Hepatocyte (in vitro differentiated cells): Measurements from ENCODE around the gene EHMT2. TPM values are rescaled to one million over a fixed set of nuclear protein-coding genes. Genes with fewer than 3 reads are reported as not detected.
"Not testable (repeated sequence)": the region's sequence is repeated elsewhere in the genome, so short reads cannot be mapped to it uniquely, and the experiment has no call there.

Experiments
- DNase-seq: peaks from one replicate; pipeline ENCODE4 v3.0.0-alpha.2; 2016; ENCODE audit warnings: low spot score
- H2AFZ ChIP-seq: fragments of 200-600 bp; sonication (generic); 2 replicates; pipeline ENCODE4 v1.6.0; 2016; ENCODE audit warnings: antibody characterized with exemption, mild to moderate bottlenecking
- H3K27ac ChIP-seq: fragments of 200-600 bp; sonication (generic); 2 replicates; pipeline ENCODE4 v1.5.1; 2016; ENCODE audit warnings: mild to moderate bottlenecking
- H3K27me3 ChIP-seq: fragments of 200-600 bp; sonication (generic); 2 replicates; pipeline ENCODE4 v1.6.1; 2016
- H3K36me3 ChIP-seq: fragments of 200-600 bp; sonication (generic); replicated peaks from 2 replicates; pipeline ENCODE4 v1.5.1; 2016; ENCODE audit warnings: low read depth; ENCODE audit not compliant: insufficient read depth
- H3K4me1 ChIP-seq: fragments of 200-600 bp; sonication (generic); 2 replicates; pipeline ENCODE4 v1.5.1; 2016; ENCODE audit warnings: mild to moderate bottlenecking, moderate library complexity; ENCODE audit not compliant: insufficient read depth
- H3K4me2 ChIP-seq: fragments of 200-600 bp; sonication (generic); 2 replicates; pipeline ENCODE4 v1.6.0; 2016
- H3K4me3 ChIP-seq: fragments of 200-600 bp; sonication (generic); 2 replicates; pipeline ENCODE4 v1.5.1; 2016; ENCODE audit warnings: mild to moderate bottlenecking
- H3K79me2 ChIP-seq: fragments of 200-600 bp; sonication (generic); 2 replicates; pipeline ENCODE4 v1.6.0; 2017; ENCODE audit warnings: mild to moderate bottlenecking
- H3K9me2 ChIP-seq: fragments of 200-600 bp; sonication (generic); replicated peaks from 2 replicates; pipeline ENCODE4 v1.6.0; 2017; ENCODE audit warnings: mild to moderate bottlenecking; ENCODE audit not compliant: insufficient read depth
- H3K9me3 ChIP-seq: fragments of 200-600 bp; sonication (generic); 2 replicates; pipeline ENCODE4 v1.5.1; 2016; ENCODE audit warnings: low read depth, mild to moderate bottlenecking
- H4K20me1 ChIP-seq: fragments of 200-600 bp; sonication (generic); 2 replicates; pipeline ENCODE4 v1.6.0; 2016; ENCODE audit warnings: mild to moderate bottlenecking; ENCODE audit not compliant: insufficient read depth, poor library complexity, severe bottlenecking
- CTCF ChIP-seq: fragments of 200-600 bp; sonication (generic); IDR thresholded peaks from 2 replicates; pipeline ENCODE4 v1.5.1; 2016; ENCODE audit warnings: antibody characterized with exemption, mild to moderate bottlenecking; ENCODE audit not compliant: poor library complexity
- EZH2 ChIP-seq: fragments of 200-600 bp; sonication (generic); IDR thresholded peaks from 2 replicates; pipeline ENCODE4 v1.6.1; 2016; ENCODE audit warnings: antibody characterized with exemption, mild to moderate bottlenecking, borderline replicate concordance
- EZH2phosphoT487 ChIP-seq: fragments of 200-600 bp; sonication (generic); IDR thresholded peaks from one replicate; pipeline ENCODE4 v1.6.1; 2018; ENCODE audit warnings: antibody characterized with exemption, mild to moderate bottlenecking, low read depth, moderate library complexity; ENCODE audit not compliant: unreplicated experiment, severe bottlenecking
- WGBS: methylation state at CpG from one replicate; pipeline ENCODE4 v1.1.6; 2016; ENCODE audit warnings: low lambda C conversion rate; ENCODE audit errors: missing lambda C conversion rate; 5-methylcytosine and 5-hydroxymethylcytosine counted together
- polyA plus RNA-seq: library from polyadenylated mRNA; unstranded; fragments of >200 nt; fragmentation: Nextera tagmentation; extraction: Ambion mirVana; gene quantifications from 2 replicates; pipeline ENCODE4 v1.2.1, GENCODE V29; 2016
- total RNA-seq: library from RNA; depleted of rRNA; stranded (reverse); fragments of >200 nt; gene quantifications from 2 replicates; pipeline ENCODE4 v1.2.3, GENCODE V29; 2014

The EHMT2 gene
- total and polyA plus RNA-seq, 2 experiments from 2014 or later: 40.0 to 41.9 TPM

- TF ChIP-seq EZH2phosphoT487 (no peak), EZH2 (no peak), CTCF (no peak)
- no peak overlapping the region for H3K4me3 ChIP-seq
- 85% methylated on average over 6 of the region's 6 CpGs for WGBS
- DNase-seq: no peak
- H3K9me2 ChIP-seq: no peaks in the 10 kb centered on the region
- H2AFZ ChIP-seq: no peak overlapping the region
- no peak overlapping the region for H3K4me2 ChIP-seq
- H3K9me3 ChIP-seq: no peaks in the 10 kb centered on the region
- no peaks in the 10 kb centered on the region for H4K20me1 ChIP-seq
- no peaks in the 10 kb centered on the region for H3K79me2 ChIP-seq
- H3K27ac ChIP-seq: no peak overlapping the region
- H3K27me3 ChIP-seq: no peaks in the 10 kb centered on the region
- H3K36me3 ChIP-seq: no peaks in the 10 kb centered on the region
- peaks cover 4% of the 10 kb centered on the region for H3K4me1 ChIP-seq
Measured at GRCh38 chr6:31915756-31916155, 18.3 kb upstream of the EHMT2 start.

GRCh38 chr6:31915351-31915750, 17.9 kb upstream of the EHMT2 start:
- no peak overlapping the region for H3K4me2 ChIP-seq
- H3K4me1 ChIP-seq: no peaks in the 10 kb centered on the region
- no peak overlapping the region for H3K27ac ChIP-seq
- no peaks in the 10 kb centered on the region for H3K9me3 ChIP-seq
- H3K9me2 ChIP-seq: no peaks in the 10 kb centered on the region
- no peaks in the 10 kb centered on the region for H4K20me1 ChIP-seq
- H2AFZ ChIP-seq: no peak overlapping the region
- DNase-seq: no peak
- H3K27me3 ChIP-seq: no peaks in the 10 kb centered on the region
- no peak overlapping the region for H3K4me3 ChIP-seq
- TF ChIP-seq EZH2phosphoT487 (no peak), EZH2 (no peak), CTCF (no peak)
- H3K36me3 ChIP-seq: no peaks in the 10 kb centered on the region
- H3K79me2 ChIP-seq: no peaks in the 10 kb centered on the region

GRCh38 chr6:31911826-31912585, 14.5 kb upstream of the EHMT2 start:
- Histone ChIP-seq H3K36me3 (no peaks in the 10 kb centered on the region), H3K4me2 (no peak overlapping the region), H3K27ac (no peak overlapping the region), H3K9me2 (no peaks in the 10 kb centered on the region), H3K4me3 (no peak overlapping the region), H3K4me1 (no peaks in the 10 kb centered on the region), H3K79me2 (no peaks in the 10 kb centered on the region), H4K20me1 (no peaks in the 10 kb centered on the region), H3K9me3 (no peaks in the 10 kb centered on the region), H2AFZ (no peak overlapping the region), H3K27me3 (no peaks in the 10 kb centered on the region)
- no peak for DNase-seq
- no peak for TF ChIP-seq EZH2phosphoT487
- no peak for TF ChIP-seq EZH2
- TF ChIP-seq CTCF: no peak
- 80% methylated on average over 11 of the region's 11 CpGs for WGBS

- 79% methylated on average over 7 of the region's 7 CpGs for whole genome bisulfite sequencing
- H3K4me2 ChIP-seq, H3K9me3 ChIP-seq, H3K27me3 ChIP-seq, H2AFZ ChIP-seq, DNase-seq, H3K27ac ChIP-seq, H3K36me3 ChIP-seq, H3K79me2 ChIP-seq, H3K4me1 ChIP-seq, H3K9me2 ChIP-seq, H4K20me1 ChIP-seq, H3K4me3 ChIP-seq: not testable (repeated sequence)
Measured at GRCh38 chr6:31909298-31909697, 11.8 kb upstream of the EHMT2 start.
